Glutamatergic neuron (in vitro differentiated cells): ENCODE results near the gene LRRC39. TPM values are rescaled to one million over a fixed set of nuclear protein-coding genes. Genes with fewer than 3 reads are reported as not detected.

Experiments used
- DNase-seq: peaks from one replicate; pipeline ENCODE4 v3.0.0; 2022
- H3K27ac Mint-ChIP-seq: one replicate; pipeline ENCODE4 v1.8.0; 2020; ENCODE audit warnings: mild to moderate bottlenecking, mixed read lengths, inconsistent platforms; ENCODE audit not compliant: unreplicated experiment
- H3K27me3 Mint-ChIP-seq: one replicate; pipeline ENCODE4 v1.8.0; 2020; ENCODE audit warnings: mild to moderate bottlenecking, moderate library complexity, mixed read lengths, inconsistent platforms; ENCODE audit not compliant: unreplicated experiment
- H3K36me3 Mint-ChIP-seq: one replicate; pipeline ENCODE4 v1.8.0; 2020; ENCODE audit warnings: mild to moderate bottlenecking, mixed read lengths, inconsistent platforms; ENCODE audit not compliant: unreplicated experiment
- H3K4me1 Mint-ChIP-seq: one replicate; pipeline ENCODE4 v1.8.0; 2020; ENCODE audit warnings: mild to moderate bottlenecking, low read depth, mixed read lengths, inconsistent platforms; ENCODE audit not compliant: unreplicated experiment
- H3K4me3 Mint-ChIP-seq: one replicate; pipeline ENCODE4 v1.8.0; 2020; ENCODE audit warnings: mild to moderate bottlenecking, mixed read lengths, inconsistent platforms; ENCODE audit not compliant: unreplicated experiment
- H3K9me3 Mint-ChIP-seq: one replicate; pipeline ENCODE4 v1.8.0; 2020; ENCODE audit warnings: mild to moderate bottlenecking, moderate library complexity, mixed read lengths, inconsistent platforms; ENCODE audit not compliant: unreplicated experiment
- CTCF ChIP-seq: fragments of 200-600 bp; sonication (generic); IDR thresholded peaks from one replicate; pipeline ENCODE4 v1.5.0; 2021; ENCODE audit not compliant: partially characterized antibody, unreplicated experiment
- total RNA-seq: library from RNA; stranded (reverse); fragmentation: NEBNext Ultra II Directional; extraction: Animal tissue kit (Norgen Biotek cat#: 25700); gene quantifications from one replicate; pipeline ENCODE4 v1.2.1, GENCODE V29; 2021; ENCODE audit not compliant: unreplicated experiment

Gene LRRC39
- total RNA-seq, 1 donor from 2014 or later = 2.1 TPM

GRCh38 chr1:100152271-100152670 lies 25.8 kb downstream of the LRRC39 start:
- Mint-ChIP-seq H3K27me3 (no peaks in the 10 kb centered on the region), H3K27ac (no peak overlapping the region), H3K9me3 (no peaks in the 10 kb centered on the region), H3K36me3 (no peaks in the 10 kb centered on the region), H3K4me3 (no peak overlapping the region), H3K4me1 (no peaks in the 10 kb centered on the region)
- DNase-seq = no peak
- TF ChIP-seq CTCF = no peak

- TF ChIP-seq CTCF = no peak
- Mint-ChIP-seq H3K4me3 (no peak overlapping the region), H3K27me3 (no peaks in the 10 kb centered on the region), H3K9me3 (no peaks in the 10 kb centered on the region), H3K4me1 (no peaks in the 10 kb centered on the region), H3K27ac (no peak overlapping the region), H3K36me3 (no peaks in the 10 kb centered on the region)
- no peak for DNase-seq
Observed at GRCh38 chr1:100151679-100152078, 26.4 kb downstream of the LRRC39 start.

- no peaks in the 10 kb centered on the region for H3K27me3 Mint-ChIP-seq
- no peaks in the 10 kb centered on the region for H3K36me3 Mint-ChIP-seq
- no peak overlapping the region for H3K4me3 Mint-ChIP-seq
- no peak overlapping the region for H3K27ac Mint-ChIP-seq
- H3K9me3 Mint-ChIP-seq = no peaks in the 10 kb centered on the region
- peak; percentile 11 for TF ChIP-seq CTCF
- DNase-seq = no peak
- no peaks in the 10 kb centered on the region for H3K4me1 Mint-ChIP-seq
Observed at GRCh38 chr1:100147875-100148274, 30.2 kb downstream of the LRRC39 start.

GRCh38 chr1:100146958-100147357 lies 31.1 kb downstream of the LRRC39 start:
- no peaks in the 10 kb centered on the region for H3K9me3 Mint-ChIP-seq
- no peak for DNase-seq
- H3K4me3 Mint-ChIP-seq = no peak overlapping the region
- no peaks in the 10 kb centered on the region for H3K4me1 Mint-ChIP-seq
- H3K36me3 Mint-ChIP-seq = no peaks in the 10 kb centered on the region
- no peak overlapping the region for H3K27ac Mint-ChIP-seq
- H3K27me3 Mint-ChIP-seq = no peaks in the 10 kb centered on the region
- TF ChIP-seq CTCF = no peak

GRCh38 chr1:100145116-100145515 lies 32.9 kb downstream of the LRRC39 start:
- H3K4me3 Mint-ChIP-seq = no peak overlapping the region
- no peaks in the 10 kb centered on the region for H3K27me3 Mint-ChIP-seq
- no peak for DNase-seq
- no peaks in the 10 kb centered on the region for H3K9me3 Mint-ChIP-seq
- no peaks in the 10 kb centered on the region for H3K36me3 Mint-ChIP-seq
- H3K4me1 Mint-ChIP-seq = no peaks in the 10 kb centered on the region
- TF ChIP-seq CTCF = no peak
- no peak overlapping the region for H3K27ac Mint-ChIP-seq
